ENCODE data around the gene RNASEL. TPM values are rescaled to one million over a fixed set of nuclear protein-coding genes. Genes with fewer than 3 reads are reported as not detected.
A peak's percentile ranks its signal among the peaks of the same experiment; 100 is the strongest.

The RNASEL gene
- polyA plus RNA-seq, 2 of the 4 experiments (the other 2 are of a cell fraction), result 1.9 to 4.1 TPM

DNA sequence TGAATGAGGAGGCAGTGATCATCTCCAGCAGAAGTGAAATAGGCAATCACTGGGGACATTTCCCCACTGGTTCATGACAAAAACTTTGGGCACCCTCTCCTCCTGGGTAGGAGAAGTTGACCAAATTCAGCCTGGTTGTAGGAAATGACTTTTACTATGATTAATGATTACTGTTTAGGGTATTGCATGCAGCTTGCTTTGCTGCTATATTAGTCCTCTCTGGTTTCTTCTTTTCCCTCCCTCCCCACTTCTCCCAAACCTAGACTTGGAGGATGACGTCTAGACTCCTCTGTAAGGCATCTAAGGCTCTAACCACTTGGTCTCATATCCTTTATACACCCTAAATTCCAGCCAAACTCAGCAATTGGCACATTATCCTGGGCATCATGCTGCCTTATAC is 18.5 kb upstream of the RNASEL start:
- peaks cover 8% of the 10 kb centered on the region; the same call in 2 of the 3 replicates for H3K4me1 ChIP-seq
- no peaks in the 10 kb centered on the region for H3K9me3 ChIP-seq
- ATAC-seq, result no peak
- TF ChIP-seq, protein P1, sequence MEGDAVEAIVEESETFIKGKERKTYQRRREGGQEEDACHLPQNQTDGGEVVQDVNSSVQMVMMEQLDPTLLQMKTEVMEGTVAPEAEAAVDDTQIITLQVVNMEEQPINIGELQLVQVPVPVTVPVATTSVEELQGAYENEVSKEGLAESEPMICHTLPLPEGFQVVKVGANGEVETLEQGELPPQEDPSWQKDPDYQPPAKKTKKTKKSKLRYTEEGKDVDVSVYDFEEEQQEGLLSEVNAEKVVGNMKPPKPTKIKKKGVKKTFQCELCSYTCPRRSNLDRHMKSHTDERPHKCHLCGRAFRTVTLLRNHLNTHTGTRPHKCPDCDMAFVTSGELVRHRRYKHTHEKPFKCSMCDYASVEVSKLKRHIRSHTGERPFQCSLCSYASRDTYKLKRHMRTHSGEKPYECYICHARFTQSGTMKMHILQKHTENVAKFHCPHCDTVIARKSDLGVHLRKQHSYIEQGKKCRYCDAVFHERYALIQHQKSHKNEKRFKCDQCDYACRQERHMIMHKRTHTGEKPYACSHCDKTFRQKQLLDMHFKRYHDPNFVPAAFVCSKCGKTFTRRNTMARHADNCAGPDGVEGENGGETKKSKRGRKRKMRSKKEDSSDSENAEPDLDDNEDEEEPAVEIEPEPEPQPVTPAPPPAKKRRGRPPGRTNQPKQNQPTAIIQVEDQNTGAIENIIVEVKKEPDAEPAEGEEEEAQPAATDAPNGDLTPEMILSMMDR (IDR thresholded peaks at IDR 0.05), result no peak
- TF ChIP-seq SMC3 (IDR thresholded peaks at IDR 0.05), result no peak
- TF ChIP-seq REST (IDR thresholded peaks at IDR 0.05), result no peak
- H3K27ac ChIP-seq, result no peak overlapping the region
- no peak for DNase-seq (ENCODE audit: low read depth in 1 of 2, low spot score in 1 of 2)
- FAIRE-seq, result no peak
- WGBS (ENCODE audit: missing lambda C conversion rate), result 0% methylated on average over 1 of the region's 1 CpG
- H3K4me3 ChIP-seq, result no peak overlapping the region
- ChIA-PET CTCF (interaction anchor here (1.2 to 5.4 kb wide), 4 partner anchors 12 to 176 kb away, joined by 3 to 31 read pairs (median 16); no protein-coding TSS in a partner anchor), POLR2A (no interaction called here)
- H3K4me2 ChIP-seq, result no peak overlapping the region

GRCh38 chr1:182604175-182605164 is 15.4 kb upstream of the RNASEL start, which contains the start of gene RGS16:
TSS of gene RGS16 (minus strand) at chr1:182604389. CDS start at chr1:182604259, 130 bp downstream.
- Histone ChIP-seq H3K4me3 (peak within 1 kb of the TSS; percentile 48), H3K27ac (peak within 1 kb of the TSS; percentile 23 to 63; a peak in 3 of 6 replicates), H3K4me2 (peak within 1 kb of the TSS; percentile 93), H3K9me3 (no peaks in the 10 kb centered on the region), H3K4me1 (peaks cover 8% of the 10 kb centered on the region; the same call in 2 of the 3 replicates)
- DNase-seq (ENCODE audit: low read depth in 1 of 2, low spot score in 1 of 2) (peak; percentile 76 to 93), ATAC-seq (peak; percentile 86 to 97), FAIRE-seq (no peak)
- ChIA-PET CTCF (interaction anchor here (2.7 to 14.3 kb wide), 3 partner anchors 9 to 182 kb away, joined by 11 to 415 read pairs (median 28); partner anchors contain the start of gene NPL), POLR2A (interaction anchor here (0.6 kb wide), 1 partner anchor 174 kb away, joined by 4 read pairs; no protein-coding TSS in a partner anchor)
- TF ChIP-seq FOSL2 (IDR thresholded peaks at IDR 0.05) (no peak), FOSL2 (CRISPR knock-in tag; IDR thresholded peaks at IDR 0.05) (no peak), GATA3 (IDR thresholded peaks at IDR 0.05; ENCODE audit: borderline replicate concordance) (no peak), HOXA7 (CRISPR knock-in tag; IDR thresholded peaks at IDR 0.05) (no peak), KDM1A (IDR thresholded peaks at IDR 0.05; ENCODE audit: low read depth) (no peak), RNF2 (IDR thresholded peaks at IDR 0.05; ENCODE audit: borderline replicate concordance, low read depth) (no peak), POLR2A (IDR thresholded peaks at IDR 0.05; ENCODE audit: low read length) (peak; percentile 52), RARB (CRISPR knock-in tag; IDR thresholded peaks at IDR 0.05) (no peak), E2F6 (IDR thresholded peaks at IDR 0.05; ENCODE audit: borderline replicate concordance, low read depth) (peak; percentile 95), NFE2L2 (conservative IDR thresholded peaks at IDR 0.05; ENCODE audit: low read length) (no peak), MAX (IDR thresholded peaks at IDR 0.05) (peak; percentile 93), KDM5A (IDR thresholded peaks at IDR 0.05) (no peak)
- 18% methylated on average over 26 of the region's 44 CpGs for WGBS (ENCODE audit: missing lambda C conversion rate)
